Loucy (cell line): ENCODE data around the gene C7orf57.

ENCODE experiments used
- EZH2phosphoT487 ChIP-seq: fragments of 200-600 bp; IDR thresholded peaks from 2 replicates; pipeline ENCODE4 v1.6.1; 2018; ENCODE audit warnings: antibody characterized with exemption, mild to moderate bottlenecking, moderate library complexity, borderline replicate concordance
- TF ChIP-seq, protein P1 (sequence below): fragments of 200-600 bp; sonication (generic); conservative IDR thresholded peaks from 2 replicates; pipeline ENCODE4 v1.5.1; 2014; ENCODE audit warnings: mild to moderate bottlenecking, antibody characterized with exemption, low read length

GRCh38 chr7:47990592-47990991, 44.8 kb upstream of the C7orf57 start:
- TF ChIP-seq, protein P1, sequence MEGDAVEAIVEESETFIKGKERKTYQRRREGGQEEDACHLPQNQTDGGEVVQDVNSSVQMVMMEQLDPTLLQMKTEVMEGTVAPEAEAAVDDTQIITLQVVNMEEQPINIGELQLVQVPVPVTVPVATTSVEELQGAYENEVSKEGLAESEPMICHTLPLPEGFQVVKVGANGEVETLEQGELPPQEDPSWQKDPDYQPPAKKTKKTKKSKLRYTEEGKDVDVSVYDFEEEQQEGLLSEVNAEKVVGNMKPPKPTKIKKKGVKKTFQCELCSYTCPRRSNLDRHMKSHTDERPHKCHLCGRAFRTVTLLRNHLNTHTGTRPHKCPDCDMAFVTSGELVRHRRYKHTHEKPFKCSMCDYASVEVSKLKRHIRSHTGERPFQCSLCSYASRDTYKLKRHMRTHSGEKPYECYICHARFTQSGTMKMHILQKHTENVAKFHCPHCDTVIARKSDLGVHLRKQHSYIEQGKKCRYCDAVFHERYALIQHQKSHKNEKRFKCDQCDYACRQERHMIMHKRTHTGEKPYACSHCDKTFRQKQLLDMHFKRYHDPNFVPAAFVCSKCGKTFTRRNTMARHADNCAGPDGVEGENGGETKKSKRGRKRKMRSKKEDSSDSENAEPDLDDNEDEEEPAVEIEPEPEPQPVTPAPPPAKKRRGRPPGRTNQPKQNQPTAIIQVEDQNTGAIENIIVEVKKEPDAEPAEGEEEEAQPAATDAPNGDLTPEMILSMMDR: no peak
- TF ChIP-seq EZH2phosphoT487: no peak
